Measurements from ENCODE around the gene ATP23.

ATP23 gene

GRCh38 chr12:57941165-57941894 is at the start of gene ATP23:
ATP23 (plus strand) TSS chr12:57941567; CDS start chr12:57941702, 135 bp downstream.
- DNase-seq: peak; percentile 89

GRCh38 chr12:57892232-57892972 is 49.0 kb upstream of the ATP23 start:
- DNase-seq: no peak

- peak; percentile 31 for DNase-seq
These were observed 47.7 kb upstream of the ATP23 start for GRCh38 chr12:57893431-57894353.

- peak; percentile 61 for DNase-seq
These were observed 46.7 kb upstream of the ATP23 start for GRCh38 chr12:57894399-57895292.

- peak; percentile 30 for DNase-seq
These were observed 45.8 kb upstream of the ATP23 start for GRCh38 chr12:57895389-57896114.

- DNase-seq: no peak
These were observed 45.3 kb upstream of the ATP23 start for GRCh38 chr12:57896115-57896433.

GRCh38 chr12:57896434-57897201 is 44.7 kb upstream of the ATP23 start:
- DNase-seq: peak; percentile 75

- DNase-seq: peak; percentile 68
These were observed 43.9 kb upstream of the ATP23 start for GRCh38 chr12:57897286-57897974.

GRCh38 chr12:57898308-57898970 is 42.9 kb upstream of the ATP23 start:
- peak; percentile 75 for DNase-seq

GRCh38 chr12:57899010-57899662 is 42.2 kb upstream of the ATP23 start:
- DNase-seq: peak; percentile 64

- no peak for DNase-seq
These were observed 38.8 kb upstream of the ATP23 start for GRCh38 chr12:57902478-57902969.

GRCh38 chr12:57904426-57904825 is 36.9 kb upstream of the ATP23 start:
- DNase-seq: no peak

- peak; percentile 98 for DNase-seq
These were observed 36.2 kb upstream of the ATP23 start for GRCh38 chr12:57904848-57905811.

GRCh38 chr12:57905812-57906475 is 35.4 kb upstream of the ATP23 start:
- DNase-seq: no peak

- DNase-seq: no peak
These were observed 34.5 kb upstream of the ATP23 start for GRCh38 chr12:57906821-57907220.

GRCh38 chr12:57907281-57907680 is 34.1 kb upstream of the ATP23 start:
- DNase-seq: no peak

GRCh38 chr12:57908511-57908910 is 32.9 kb upstream of the ATP23 start:
- DNase-seq: no peak

Measured in NCI-H510A treated with DMSO at 0.1 percent for 48 hours (cell line).